Testis (tissue), 2 donors: ENCODE results near the gene ODC1.

ENCODE experiments used
- POLR2A ChIP-seq: fragments of 450-650 bp; IDR thresholded peaks from one replicate; pipeline ENCODE4 v1.6.1; 2017; ENCODE audit warnings: antibody characterized with exemption, mild to moderate bottlenecking, moderate library complexity
- TF ChIP-seq, protein P1 (sequence below), 3 experiments: fragments of 450-650 bp in 2 of 3; fragments of 200-600 bp in 1 of 3; sonication (generic) in 1 of 3; IDR thresholded peaks; one replicate each; pipeline ENCODE4 v1.5.1; 2016 to 2019; ENCODE audit warnings: antibody characterized with exemption in 3 of 3, mild to moderate bottlenecking in 2 of 3, moderate library complexity in 1 of 3

DNA sequence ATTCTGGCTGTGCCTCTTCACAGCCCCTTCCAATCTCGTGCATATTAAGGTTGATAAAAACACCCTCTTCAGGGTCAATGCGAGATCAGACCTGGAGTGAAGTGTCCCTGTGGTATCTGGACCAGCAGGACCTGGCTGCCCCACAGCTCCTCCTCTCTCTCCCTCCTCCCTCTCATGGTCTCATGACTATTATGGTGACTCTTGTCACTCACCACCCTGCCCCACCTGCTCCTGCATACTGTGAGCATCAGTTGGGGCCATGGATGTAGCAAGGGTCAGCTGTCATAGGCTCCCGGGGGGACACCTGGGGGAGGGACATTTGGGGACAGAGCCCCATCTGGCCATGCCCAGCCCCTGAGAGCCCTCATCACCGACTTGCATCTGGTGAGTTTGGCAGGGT, 50.2 kb downstream of the ODC1 start:
- TF ChIP-seq, protein P1, sequence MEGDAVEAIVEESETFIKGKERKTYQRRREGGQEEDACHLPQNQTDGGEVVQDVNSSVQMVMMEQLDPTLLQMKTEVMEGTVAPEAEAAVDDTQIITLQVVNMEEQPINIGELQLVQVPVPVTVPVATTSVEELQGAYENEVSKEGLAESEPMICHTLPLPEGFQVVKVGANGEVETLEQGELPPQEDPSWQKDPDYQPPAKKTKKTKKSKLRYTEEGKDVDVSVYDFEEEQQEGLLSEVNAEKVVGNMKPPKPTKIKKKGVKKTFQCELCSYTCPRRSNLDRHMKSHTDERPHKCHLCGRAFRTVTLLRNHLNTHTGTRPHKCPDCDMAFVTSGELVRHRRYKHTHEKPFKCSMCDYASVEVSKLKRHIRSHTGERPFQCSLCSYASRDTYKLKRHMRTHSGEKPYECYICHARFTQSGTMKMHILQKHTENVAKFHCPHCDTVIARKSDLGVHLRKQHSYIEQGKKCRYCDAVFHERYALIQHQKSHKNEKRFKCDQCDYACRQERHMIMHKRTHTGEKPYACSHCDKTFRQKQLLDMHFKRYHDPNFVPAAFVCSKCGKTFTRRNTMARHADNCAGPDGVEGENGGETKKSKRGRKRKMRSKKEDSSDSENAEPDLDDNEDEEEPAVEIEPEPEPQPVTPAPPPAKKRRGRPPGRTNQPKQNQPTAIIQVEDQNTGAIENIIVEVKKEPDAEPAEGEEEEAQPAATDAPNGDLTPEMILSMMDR (IDR thresholded peaks at IDR 0.05), result no peak
- no peak for TF ChIP-seq POLR2A
